ENCODE results near the gene LSAMP.

Gene LSAMP

GRCh38 chr3:115982108-115982507 is 463.2 kb downstream of the LSAMP start:
- no peak for DNase-seq (ENCODE audit: low read depth in 2 of 2, low spot score in 1 of 2)

GRCh38 chr3:115980709-115981108 is 464.6 kb downstream of the LSAMP start:
- DNase-seq (ENCODE audit: low read depth in 2 of 2, low spot score in 1 of 2) = no peak

GRCh38 chr3:115977866-115978265 is 467.4 kb downstream of the LSAMP start:
- DNase-seq (ENCODE audit: low read depth in 2 of 2, low spot score in 1 of 2) = no peak

- no peak for DNase-seq (ENCODE audit: low read depth in 2 of 2, low spot score in 1 of 2)
Measured at GRCh38 chr3:115975796-115976195, 469.5 kb downstream of the LSAMP start.

- DNase-seq (ENCODE audit: low read depth in 2 of 2, low spot score in 1 of 2) = no peak
Measured at GRCh38 chr3:115975353-115975752, 469.9 kb downstream of the LSAMP start.

- no peak for DNase-seq (ENCODE audit: low read depth in 2 of 2, low spot score in 1 of 2)
Measured at GRCh38 chr3:115974940-115975339, 470.3 kb downstream of the LSAMP start.

- DNase-seq (ENCODE audit: low read depth in 2 of 2, low spot score in 1 of 2) = no peak
Measured at GRCh38 chr3:115968871-115969270, 476.4 kb downstream of the LSAMP start.

- DNase-seq (ENCODE audit: low read depth in 2 of 2, low spot score in 1 of 2) = no peak
Measured at GRCh38 chr3:115961380-115961779, 483.9 kb downstream of the LSAMP start.

- no peak for DNase-seq (ENCODE audit: low read depth in 2 of 2, low spot score in 1 of 2)
Measured at GRCh38 chr3:115960799-115961198, 484.5 kb downstream of the LSAMP start.

- no peak for DNase-seq (ENCODE audit: low read depth in 2 of 2, low spot score in 1 of 2)
Measured at GRCh38 chr3:115958526-115958925, 486.8 kb downstream of the LSAMP start.

- DNase-seq (ENCODE audit: low read depth in 2 of 2, low spot score in 1 of 2) = no peak
Measured at GRCh38 chr3:115947325-115947724, 498.0 kb downstream of the LSAMP start.

GRCh38 chr3:115943579-115943978 is 501.7 kb downstream of the LSAMP start:
- DNase-seq (ENCODE audit: low read depth in 2 of 2, low spot score in 1 of 2) = no peak

GRCh38 chr3:115937054-115937453 is 508.2 kb downstream of the LSAMP start:
- no peak for DNase-seq (ENCODE audit: low read depth in 2 of 2, low spot score in 1 of 2)

- no peak for DNase-seq (ENCODE audit: low read depth in 2 of 2, low spot score in 1 of 2)
Measured at GRCh38 chr3:115932807-115933206, 512.5 kb downstream of the LSAMP start.

- no peak for DNase-seq (ENCODE audit: low read depth in 2 of 2, low spot score in 1 of 2)
Measured at GRCh38 chr3:115931581-115931980, 513.7 kb downstream of the LSAMP start.

GRCh38 chr3:115930922-115931321 is 514.4 kb downstream of the LSAMP start:
- DNase-seq (ENCODE audit: low read depth in 2 of 2, low spot score in 1 of 2) = no peak

- no peak for DNase-seq (ENCODE audit: low read depth in 2 of 2, low spot score in 1 of 2)
Measured at GRCh38 chr3:115930168-115930567, 515.1 kb downstream of the LSAMP start.

- DNase-seq (ENCODE audit: low read depth in 2 of 2, low spot score in 1 of 2) = no peak
Measured at GRCh38 chr3:115928376-115928775, 516.9 kb downstream of the LSAMP start.

- no peak for DNase-seq (ENCODE audit: low read depth in 2 of 2, low spot score in 1 of 2)
Measured at GRCh38 chr3:115927197-115927596, 518.1 kb downstream of the LSAMP start.

- DNase-seq (ENCODE audit: low read depth in 2 of 2, low spot score in 1 of 2) = no peak
Measured at GRCh38 chr3:115922681-115923347, 522.5 kb downstream of the LSAMP start.

- DNase-seq (ENCODE audit: low read depth in 2 of 2, low spot score in 1 of 2) = no peak
Measured at GRCh38 chr3:115921711-115922110, 523.6 kb downstream of the LSAMP start.

GRCh38 chr3:115918900-115919299 is 526.4 kb downstream of the LSAMP start:
- no peak for DNase-seq (ENCODE audit: low read depth in 2 of 2, low spot score in 1 of 2)

GRCh38 chr3:115916866-115917265 is 528.4 kb downstream of the LSAMP start:
- DNase-seq (ENCODE audit: low read depth in 2 of 2, low spot score in 1 of 2) = no peak
